ENCODE results near the gene KLK4. TPM values are rescaled to one million over a fixed set of nuclear protein-coding genes. Genes with fewer than 3 reads are reported as not detected.
"Not testable (repeated sequence)": the region's sequence is repeated elsewhere in the genome, so short reads cannot be mapped to it uniquely, and the experiment has no call there.

KLK4 gene
- polyA plus RNA-seq, 1 of the 3 experiments (the other 2 are of a cell fraction) = not detected

DNA sequence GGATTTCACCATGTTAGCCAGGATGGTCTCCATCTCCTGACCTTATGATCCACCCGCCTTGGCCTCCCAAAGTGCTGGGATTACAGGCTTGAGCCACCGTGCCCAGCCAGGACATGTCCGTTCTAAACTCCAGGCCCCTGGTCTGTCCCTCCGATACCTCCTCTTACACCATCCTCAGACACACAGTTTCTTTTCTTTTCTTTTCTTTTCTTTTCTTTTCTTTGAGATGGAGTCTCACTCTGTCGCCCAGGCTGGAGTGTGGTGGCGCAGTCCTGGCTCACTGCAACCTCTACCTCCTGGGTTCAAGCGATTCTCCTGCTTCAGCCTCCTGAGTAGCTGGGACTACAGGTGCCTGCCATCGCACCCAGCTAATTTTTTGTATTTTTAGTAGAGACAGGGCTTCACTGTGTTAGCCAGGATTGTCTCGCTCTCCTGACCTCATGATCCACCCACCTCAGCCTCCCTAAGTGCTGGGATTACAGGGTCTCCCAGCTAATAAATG is 15.1 kb downstream of the KLK4 start:
- CTCF ChIA-PET; H3K4me2 ChIP-seq; H4K20me1 ChIP-seq (ENCODE audit: insufficient read depth); H3K9me3 ChIP-seq; H2AFZ ChIP-seq (ENCODE audit: low read depth); H3K4me1 ChIP-seq (ENCODE audit: control insufficient read depth in 1 of 2, insufficient read depth in 2 of 2, low read depth in 1 of 2, low read length in 1 of 2); H3F3A ChIP-seq (replicated peaks; ENCODE audit: insufficient read depth); H3K27me3 ChIP-seq (ENCODE audit: insufficient read depth); H3K27ac ChIP-seq (ENCODE audit: low read depth in 2 of 2, low read length in 1 of 2); H3K4me3 ChIP-seq (ENCODE audit: low read depth in 2 of 2, low read length in 1 of 2); H3K36me3 ChIP-seq (replicated peaks in 1 of 2; ENCODE audit: control insufficient read depth in 1 of 2, insufficient read depth in 2 of 2, low read length in 1 of 2); H3K9ac ChIP-seq; H3K79me2 ChIP-seq (ENCODE audit: insufficient read depth); DNase-seq; H3K9me2 ChIP-seq: not testable (repeated sequence)
- POLR2A ChIA-PET = interaction anchor here (0.7 kb wide), 1 partner anchor 14 kb away, joined by 3 read pairs; no protein-coding TSS in a partner anchor
- WGBS (ENCODE audit: low lambda C conversion rate) = 12% methylated on average over 9 of the region's 9 CpGs

DNA sequence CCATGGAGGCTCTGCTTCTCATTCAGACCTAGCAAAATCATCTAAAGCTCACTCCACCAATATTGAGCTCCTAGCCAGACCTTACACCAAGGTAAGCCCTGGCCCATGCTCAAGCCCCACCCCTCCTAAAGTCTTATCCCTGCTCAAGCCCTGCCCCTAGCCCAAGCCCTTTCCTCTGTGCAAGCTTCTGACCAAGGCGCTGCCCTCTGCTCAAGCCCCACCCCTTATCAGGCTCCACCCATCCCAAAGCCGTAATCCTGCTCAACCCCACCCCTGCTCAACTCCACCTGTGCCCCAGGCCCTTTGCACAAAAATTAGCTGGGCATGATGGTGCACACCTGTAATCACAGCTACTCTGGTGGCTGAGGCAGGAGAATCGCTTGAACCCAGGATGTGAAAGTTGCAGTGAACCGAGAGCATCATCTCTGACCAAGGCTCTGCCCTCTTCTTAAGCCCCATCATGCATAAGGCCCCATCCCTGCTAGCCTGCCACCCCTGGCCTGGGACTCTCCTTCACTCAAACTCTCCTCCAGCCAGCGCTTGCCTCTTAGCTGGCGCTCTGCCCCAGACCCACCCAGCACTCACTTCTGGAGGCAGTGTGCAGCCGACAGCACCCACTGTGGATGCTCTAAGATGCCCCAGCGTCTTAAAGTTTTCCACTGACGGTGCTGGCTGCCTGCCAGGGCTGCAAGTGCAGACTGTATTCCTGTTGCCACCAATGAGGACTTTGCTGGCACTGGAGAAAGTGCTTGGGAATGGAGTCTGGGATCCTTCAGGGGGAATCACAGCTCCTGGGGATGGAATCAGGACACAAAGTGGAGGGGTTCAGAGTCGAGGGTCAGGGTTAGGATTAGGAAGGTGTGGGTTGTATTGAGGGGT is 16.5 kb downstream of the KLK4 start:
- POLR2A ChIA-PET = no interaction called here
- Histone ChIP-seq H4K20me1 (ENCODE audit: insufficient read depth) (no peaks in the 10 kb centered on the region), H3K27ac (ENCODE audit: low read depth in 2 of 2, low read length in 1 of 2) (no peak overlapping the region), H3K4me2 (no peak overlapping the region), H3K4me3 (ENCODE audit: low read depth in 2 of 2, low read length in 1 of 2) (no peak overlapping the region), H3K79me2 (ENCODE audit: insufficient read depth) (no peaks in the 10 kb centered on the region), H3K9me3 (no peaks in the 10 kb centered on the region), H3K9ac (no peak overlapping the region), H3K27me3 (ENCODE audit: insufficient read depth) (no peaks in the 10 kb centered on the region; the same call in 1 of the 2 replicates), H3K4me1 (ENCODE audit: control insufficient read depth in 1 of 2, insufficient read depth in 2 of 2, low read depth in 1 of 2, low read length in 1 of 2) (no peaks in the 10 kb centered on the region), H3F3A (replicated peaks; ENCODE audit: insufficient read depth) (no peaks in the 10 kb centered on the region), H2AFZ (ENCODE audit: low read depth) (no peak overlapping the region), H3K9me2 (no peaks in the 10 kb centered on the region), H3K36me3 (replicated peaks in 1 of 2; ENCODE audit: control insufficient read depth in 1 of 2, insufficient read depth in 2 of 2, low read length in 1 of 2) (no peaks in the 10 kb centered on the region)
- CTCF ChIA-PET = interaction anchor here (1.6 to 1.8 kb wide), 2 partner anchors 16 to 27 kb away, joined by 4 to 8 read pairs; no protein-coding TSS in a partner anchor
- TF ChIP-seq FOXJ3 (CRISPR knock-in tag; IDR thresholded peaks at IDR 0.05) = no peak
- TF ChIP-seq, protein P1, sequence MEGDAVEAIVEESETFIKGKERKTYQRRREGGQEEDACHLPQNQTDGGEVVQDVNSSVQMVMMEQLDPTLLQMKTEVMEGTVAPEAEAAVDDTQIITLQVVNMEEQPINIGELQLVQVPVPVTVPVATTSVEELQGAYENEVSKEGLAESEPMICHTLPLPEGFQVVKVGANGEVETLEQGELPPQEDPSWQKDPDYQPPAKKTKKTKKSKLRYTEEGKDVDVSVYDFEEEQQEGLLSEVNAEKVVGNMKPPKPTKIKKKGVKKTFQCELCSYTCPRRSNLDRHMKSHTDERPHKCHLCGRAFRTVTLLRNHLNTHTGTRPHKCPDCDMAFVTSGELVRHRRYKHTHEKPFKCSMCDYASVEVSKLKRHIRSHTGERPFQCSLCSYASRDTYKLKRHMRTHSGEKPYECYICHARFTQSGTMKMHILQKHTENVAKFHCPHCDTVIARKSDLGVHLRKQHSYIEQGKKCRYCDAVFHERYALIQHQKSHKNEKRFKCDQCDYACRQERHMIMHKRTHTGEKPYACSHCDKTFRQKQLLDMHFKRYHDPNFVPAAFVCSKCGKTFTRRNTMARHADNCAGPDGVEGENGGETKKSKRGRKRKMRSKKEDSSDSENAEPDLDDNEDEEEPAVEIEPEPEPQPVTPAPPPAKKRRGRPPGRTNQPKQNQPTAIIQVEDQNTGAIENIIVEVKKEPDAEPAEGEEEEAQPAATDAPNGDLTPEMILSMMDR (IDR thresholded peaks at IDR 0.05) = no peak
- TF ChIP-seq GABPA (IDR thresholded peaks at IDR 0.05; ENCODE audit: low read depth) = no peak
- no peak for TF ChIP-seq EP300 (IDR thresholded peaks at IDR 0.05; ENCODE audit: borderline replicate concordance in 1 of 2, low read depth in 1 of 2, low read length in 1 of 2)
- WGBS (ENCODE audit: low lambda C conversion rate) = 10% methylated on average over 9 of the region's 10 CpGs
- no peak for DNase-seq

DNA sequence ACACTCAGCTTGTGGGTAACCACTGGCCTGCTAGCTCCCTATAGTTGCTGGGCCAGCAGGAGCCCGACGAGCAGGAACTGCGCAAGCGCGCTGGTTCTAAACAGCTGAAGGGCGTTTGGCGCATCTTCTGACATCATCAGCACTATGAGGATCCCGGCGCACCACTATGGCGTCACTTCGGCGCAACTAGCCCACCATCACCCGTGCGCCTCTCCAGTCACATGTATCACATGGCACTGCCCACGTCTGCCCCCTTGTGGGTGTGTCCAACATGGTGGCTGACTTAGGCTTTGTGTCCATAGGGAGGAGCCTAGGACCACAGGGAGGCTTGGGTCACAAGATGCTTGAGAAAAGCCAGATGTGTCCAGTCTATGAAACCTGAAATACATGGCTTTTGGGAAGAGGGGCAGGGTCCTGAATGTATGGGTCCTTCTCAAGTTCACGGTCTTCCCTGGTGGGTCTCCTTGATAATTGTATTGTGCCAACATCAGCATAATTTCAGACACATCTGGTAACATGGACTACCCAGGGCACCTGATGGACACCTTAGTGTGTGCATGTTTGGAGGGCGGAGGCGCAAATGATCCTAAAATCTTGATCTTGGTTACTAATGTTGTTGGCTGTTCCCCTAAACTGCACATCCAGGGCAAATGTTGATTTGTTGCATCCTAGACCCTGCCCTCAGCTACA is 18.0 kb downstream of the KLK4 start:
- peak; percentile 66 for DNase-seq
- CTCF ChIA-PET = interaction anchor here (1.6 to 2.2 kb wide), 2 partner anchors 15 to 29 kb away, joined by 4 to 6 read pairs; no protein-coding TSS in a partner anchor
- Histone ChIP-seq H3K27ac (ENCODE audit: low read depth in 2 of 2, low read length in 1 of 2) (no peak overlapping the region), H4K20me1 (ENCODE audit: insufficient read depth) (no peaks in the 10 kb centered on the region), H3K4me1 (ENCODE audit: control insufficient read depth in 1 of 2, insufficient read depth in 2 of 2, low read depth in 1 of 2, low read length in 1 of 2) (no peaks in the 10 kb centered on the region), H3K9ac (no peak overlapping the region), H3K27me3 (ENCODE audit: insufficient read depth) (no peaks in the 10 kb centered on the region; the same call in 1 of the 2 replicates), H3K9me3 (no peaks in the 10 kb centered on the region), H3F3A (replicated peaks; ENCODE audit: insufficient read depth) (no peaks in the 10 kb centered on the region), H3K4me3 (ENCODE audit: low read depth in 2 of 2, low read length in 1 of 2) (no peak overlapping the region), H3K4me2 (no peak overlapping the region), H2AFZ (ENCODE audit: low read depth) (no peak overlapping the region), H3K9me2 (no peaks in the 10 kb centered on the region), H3K79me2 (ENCODE audit: insufficient read depth) (no peaks in the 10 kb centered on the region), H3K36me3 (replicated peaks in 1 of 2; ENCODE audit: control insufficient read depth in 1 of 2, insufficient read depth in 2 of 2, low read length in 1 of 2) (no peaks in the 10 kb centered on the region)
- TF ChIP-seq, protein P1 (IDR thresholded peaks at IDR 0.05) = peak; percentile 26; the same call in 1 of the 2 replicates
- TF ChIP-seq, protein P2, sequence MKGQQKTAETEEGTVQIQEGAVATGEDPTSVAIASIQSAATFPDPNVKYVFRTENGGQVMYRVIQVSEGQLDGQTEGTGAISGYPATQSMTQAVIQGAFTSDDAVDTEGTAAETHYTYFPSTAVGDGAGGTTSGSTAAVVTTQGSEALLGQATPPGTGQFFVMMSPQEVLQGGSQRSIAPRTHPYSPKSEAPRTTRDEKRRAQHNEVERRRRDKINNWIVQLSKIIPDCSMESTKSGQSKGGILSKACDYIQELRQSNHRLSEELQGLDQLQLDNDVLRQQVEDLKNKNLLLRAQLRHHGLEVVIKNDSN (IDR thresholded peaks at IDR 0.05; ENCODE audit: borderline replicate concordance, low read depth) = peak; percentile 9; the same call in 1 of the 2 replicates
- no peak for TF ChIP-seq ELF1 (IDR thresholded peaks at IDR 0.05)
- 56% methylated on average over 18 of the region's 18 CpGs for WGBS (ENCODE audit: low lambda C conversion rate)
- POLR2A ChIA-PET = no interaction called here

Measured in SK-N-SH (cell line).